ENCODE data around the gene FAM149A.
A peak's percentile ranks its signal among the peaks of the same experiment; 100 is the strongest.

Gene FAM149A

DNA sequence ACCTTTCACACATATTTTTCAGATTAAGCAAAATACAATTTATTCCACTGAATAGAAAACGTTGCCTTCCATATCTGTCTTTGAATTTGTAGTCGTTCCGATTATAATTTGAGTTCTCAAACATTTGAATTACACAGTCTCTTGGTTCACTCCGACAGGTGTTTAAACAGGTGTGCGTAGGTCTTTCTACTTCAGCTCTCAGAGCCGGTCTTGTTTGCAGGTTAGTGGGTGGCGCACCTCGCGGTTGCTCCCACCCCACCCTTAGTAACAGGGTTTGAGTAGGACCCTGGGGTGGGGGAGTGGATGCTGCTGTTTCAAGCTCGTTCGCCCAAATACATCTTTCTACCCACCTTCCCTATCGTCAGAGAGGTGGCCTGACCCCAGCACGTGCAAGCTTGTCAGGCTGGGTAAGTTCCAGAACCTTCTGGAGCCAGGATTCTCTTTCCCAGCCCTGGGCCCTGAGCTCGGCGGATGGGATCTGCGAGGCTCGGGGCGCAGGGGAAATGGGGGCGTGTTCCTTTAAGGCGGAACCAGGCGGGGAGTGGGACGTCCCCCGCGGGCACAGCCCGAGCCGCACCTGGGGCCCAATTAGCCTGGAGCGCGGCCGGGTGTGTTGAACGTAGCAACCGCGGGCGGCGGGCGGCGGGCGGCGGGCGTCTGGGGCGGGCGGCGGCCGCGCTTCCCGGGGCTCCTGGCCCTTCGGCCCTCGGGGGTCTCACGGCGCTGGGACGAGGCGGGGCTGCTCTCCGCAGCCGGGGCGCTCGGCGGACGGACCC is at the start of gene FAM149A:
TSS of gene FAM149A (plus strand) at position 591 of the 776 bp plus-strand sequence.
- DNase-seq, result no peak

DNA sequence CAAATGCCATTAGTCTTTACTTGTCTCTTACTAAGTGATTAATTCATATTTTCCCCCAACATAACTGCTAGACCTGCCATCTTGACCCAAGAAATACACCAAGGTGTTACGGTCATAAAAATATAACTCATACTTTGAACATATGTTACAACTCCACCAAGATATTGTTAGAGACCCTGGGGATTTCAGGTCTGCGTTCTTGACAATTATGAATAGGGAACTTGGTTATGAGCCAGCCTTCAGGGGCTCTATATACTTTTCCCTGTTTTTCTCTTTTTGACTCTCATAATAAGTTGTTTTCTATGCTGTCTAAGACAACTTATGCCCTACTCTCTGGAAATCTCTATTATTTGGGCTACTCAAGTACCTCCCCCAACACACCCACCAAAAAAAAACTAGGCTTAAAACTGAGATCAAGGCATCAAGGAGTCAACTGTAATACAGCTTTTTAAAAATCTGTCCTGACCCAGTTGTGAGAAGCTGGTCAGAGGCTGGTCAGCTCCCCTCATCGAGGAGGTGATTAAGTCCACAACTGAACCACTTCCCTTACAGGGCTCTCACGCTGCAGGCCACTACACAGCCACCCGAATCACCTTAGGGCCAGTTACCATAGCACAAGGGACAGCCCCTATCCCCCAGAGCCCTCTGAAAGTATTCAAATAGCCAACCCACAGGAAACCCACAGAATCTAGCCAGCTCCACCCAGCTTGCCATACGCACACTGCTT is 46.1 kb upstream of the FAM149A start:
- DNase-seq, result no peak

DNA sequence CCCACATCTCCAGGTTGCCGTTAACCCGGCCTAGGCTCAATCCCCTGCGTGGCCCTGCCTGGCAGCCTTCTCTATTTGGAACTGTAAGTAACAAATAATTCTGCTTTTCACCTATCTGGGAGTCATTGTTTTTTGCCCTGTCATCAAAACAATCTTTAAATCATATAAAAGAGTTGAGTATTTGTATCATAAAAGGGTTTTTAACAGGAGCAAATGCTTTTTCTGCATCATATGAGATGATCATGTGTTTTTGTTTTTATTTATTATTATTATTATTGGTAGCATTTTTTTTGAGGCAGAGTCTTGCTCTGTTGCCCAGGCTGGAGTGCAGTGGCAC is 45.6 kb upstream of the FAM149A start:
- no peak for DNase-seq

- no peak for DNase-seq
These were observed 42.6 kb upstream of the FAM149A start for GRCh38 chr4:186061921-186062320.

GRCh38 chr4:186067757-186068385 is 36.6 kb upstream of the FAM149A start:
- peak; percentile 33 for DNase-seq

GRCh38 chr4:186068581-186069348 is 35.7 kb upstream of the FAM149A start, which contains the start of gene TLR3:
TLR3 (plus strand) TSS chr4:186069156; CDS start chr4:186076620, 7,464 bp downstream.
- DNase-seq, result no peak

DNA sequence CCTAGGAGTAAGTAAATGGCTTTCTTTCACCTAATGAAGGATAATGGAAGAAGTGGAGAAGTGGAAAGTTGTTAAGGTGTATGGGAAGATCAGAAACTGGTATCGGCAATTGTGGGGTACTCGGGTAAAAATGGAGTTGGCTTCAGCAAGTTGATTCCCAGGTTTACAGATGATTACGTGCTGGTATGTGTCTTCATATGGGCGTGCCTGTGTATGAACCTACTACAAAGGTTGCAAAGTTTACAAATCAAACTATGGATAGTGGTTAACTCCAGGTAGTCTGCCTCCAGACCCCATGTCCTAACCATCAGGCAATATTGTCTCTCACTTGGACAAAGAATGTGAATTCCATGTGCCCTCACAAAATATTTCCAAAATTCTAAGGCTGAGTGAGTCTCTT is 34.8 kb upstream of the FAM149A start:
- DNase-seq, result no peak

DNA sequence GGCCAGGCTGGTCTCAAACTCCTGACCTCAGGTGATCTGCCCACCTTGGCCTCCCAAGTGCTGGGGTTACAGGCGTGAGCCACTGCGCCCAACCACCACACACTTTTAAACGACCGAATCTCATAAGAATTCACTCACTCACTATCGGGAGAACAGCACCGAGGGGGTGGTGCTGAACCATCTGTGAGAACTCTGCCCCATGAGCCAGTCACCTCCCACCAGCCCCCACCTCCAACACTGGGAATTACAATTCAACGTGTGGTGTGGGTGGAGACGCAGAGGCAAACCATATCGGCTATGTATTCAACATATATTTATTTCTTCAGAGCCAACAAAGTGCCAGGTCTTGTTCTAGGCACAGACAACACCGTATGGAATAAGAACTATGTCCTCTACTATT is 32.0 kb upstream of the FAM149A start:
- DNase-seq, result no peak

DNA sequence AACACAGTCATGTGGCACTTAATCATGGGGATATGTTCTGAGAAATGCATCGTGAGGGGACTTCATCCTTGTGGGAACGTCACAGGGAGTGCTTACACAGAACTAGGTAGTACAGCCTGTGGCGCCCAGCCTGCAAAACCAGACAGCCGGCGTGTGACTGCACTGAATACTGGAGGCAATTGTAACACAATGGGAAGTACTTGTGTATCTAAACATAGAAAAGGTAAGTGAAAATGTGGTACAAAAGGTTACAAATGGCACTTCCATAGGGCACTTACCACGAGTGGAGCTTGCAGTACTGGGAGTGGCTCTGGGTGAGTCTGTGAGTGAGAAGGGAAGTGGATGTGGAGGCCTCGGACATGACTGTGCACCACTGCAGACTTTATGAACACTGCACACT is 30.3 kb upstream of the FAM149A start:
- DNase-seq, result no peak

DNA sequence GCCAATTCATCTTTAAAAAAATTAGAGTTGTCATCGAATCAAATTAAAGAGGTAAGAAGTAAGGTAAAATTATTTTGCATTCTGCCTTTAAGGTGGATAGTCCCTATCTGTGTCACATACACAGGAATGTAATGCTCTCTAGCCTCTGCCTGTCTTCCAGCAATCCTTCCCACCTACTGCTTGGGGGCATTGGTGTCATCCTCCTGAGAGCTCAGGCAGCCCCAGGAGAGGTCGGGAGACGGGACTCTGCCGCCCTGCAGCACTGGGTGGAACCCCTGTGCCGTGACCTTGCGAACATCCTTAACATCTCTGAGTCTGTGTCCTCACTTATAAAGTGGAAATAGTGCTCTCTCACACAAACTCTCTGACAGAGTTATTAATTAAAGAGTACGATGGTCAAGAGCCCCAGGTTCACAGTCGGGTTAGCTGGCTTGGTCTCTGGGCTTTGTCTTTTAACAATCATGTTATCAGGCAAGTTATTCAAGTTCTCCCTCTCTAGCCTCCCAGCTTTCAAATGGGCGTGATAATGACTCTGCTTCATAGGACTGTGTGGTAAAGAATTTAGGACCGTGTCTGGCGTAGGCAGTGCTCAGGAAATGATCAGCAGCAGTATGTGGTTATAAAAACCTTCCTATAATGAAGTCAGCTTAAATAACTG is 25.4 kb upstream of the FAM149A start:
- DNase-seq, result no peak

DNA sequence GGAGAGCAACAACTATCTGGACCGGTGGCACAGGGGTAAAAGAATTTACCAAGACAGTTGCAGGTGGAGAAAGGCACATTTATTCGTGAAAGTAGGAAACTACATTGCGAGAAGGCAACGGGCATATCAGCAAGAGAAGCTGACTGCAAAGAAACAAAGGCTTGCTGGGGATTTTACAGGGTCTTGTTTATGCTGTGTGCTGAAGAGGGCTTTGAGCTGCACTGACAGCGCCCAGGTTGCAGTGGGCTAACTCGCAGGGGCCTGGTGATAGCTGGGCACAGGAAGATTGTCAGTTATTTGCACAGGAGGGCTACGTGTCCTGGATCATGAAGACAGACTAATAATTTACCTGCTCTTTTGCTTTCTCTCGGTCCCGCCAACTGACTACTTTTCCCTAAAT is 24.8 kb upstream of the FAM149A start:
- DNase-seq, result no peak

DNA sequence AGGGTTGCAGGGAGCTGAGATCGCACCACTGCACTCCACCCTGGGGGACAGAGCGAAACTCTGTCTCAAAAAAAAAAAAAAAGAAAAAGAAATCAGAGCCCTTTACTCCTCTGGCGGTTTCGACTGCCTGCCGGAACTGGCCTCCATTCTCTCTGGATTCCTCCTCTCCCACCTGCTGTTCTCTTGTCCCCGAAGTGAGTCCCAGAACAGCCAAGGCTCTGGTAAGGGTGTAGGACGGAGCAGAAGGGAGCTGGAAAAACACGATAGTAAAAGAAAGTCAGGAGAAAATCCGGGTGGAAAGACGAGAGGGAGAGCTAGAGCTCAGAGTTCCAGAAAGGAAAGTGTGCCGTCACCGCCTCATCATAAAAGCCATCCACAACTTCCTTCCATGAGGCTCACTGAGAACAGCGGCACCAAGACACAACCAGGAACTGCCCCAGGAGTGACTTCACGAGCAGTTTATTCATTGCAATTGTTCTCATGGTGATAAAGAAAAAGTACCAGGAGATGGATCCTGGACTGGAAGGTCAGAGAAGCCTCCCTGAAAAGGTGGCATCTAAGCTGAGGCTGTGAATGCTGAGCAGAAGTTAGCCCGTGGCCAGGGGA is 23.2 kb upstream of the FAM149A start:
- DNase-seq, result no peak

DNA sequence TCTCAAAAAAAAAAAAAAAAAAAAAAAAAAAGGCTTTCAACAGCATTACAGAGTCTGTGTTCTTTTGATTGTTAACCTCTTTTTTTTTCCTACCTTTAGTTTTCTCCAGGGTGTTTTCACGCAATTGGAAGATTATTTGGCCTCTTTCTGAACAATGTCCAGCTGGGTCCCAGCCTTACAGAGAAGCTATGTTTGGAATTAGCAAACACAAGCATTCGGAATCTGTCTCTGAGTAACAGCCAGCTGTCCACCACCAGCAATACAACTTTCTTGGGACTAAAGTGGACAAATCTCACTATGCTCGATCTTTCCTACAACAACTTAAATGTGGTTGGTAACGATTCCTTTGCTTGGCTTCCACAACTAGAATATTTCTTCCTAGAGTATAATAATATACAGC is 22.3 kb upstream of the FAM149A start:
- DNase-seq, result no peak

DNA sequence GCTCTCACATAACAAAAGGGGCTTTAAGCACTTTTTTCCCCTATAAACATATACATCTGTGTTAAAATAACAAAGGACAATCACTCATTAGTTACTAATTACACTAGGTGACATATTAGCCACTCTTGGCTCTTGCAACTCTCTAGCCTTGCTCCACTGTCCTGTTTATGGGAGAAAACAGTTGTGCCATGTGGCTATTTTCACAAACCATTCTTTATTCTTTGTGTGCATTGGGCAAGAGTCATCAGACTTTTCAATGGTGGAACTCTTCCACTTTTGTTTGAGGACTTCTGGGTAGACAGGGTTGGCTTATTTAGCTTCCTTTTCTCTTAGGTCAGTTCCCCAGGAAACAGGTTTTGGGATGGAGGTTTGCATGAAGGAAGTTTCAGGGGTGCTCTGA is 16.0 kb upstream of the FAM149A start:
- no peak for DNase-seq

DNA sequence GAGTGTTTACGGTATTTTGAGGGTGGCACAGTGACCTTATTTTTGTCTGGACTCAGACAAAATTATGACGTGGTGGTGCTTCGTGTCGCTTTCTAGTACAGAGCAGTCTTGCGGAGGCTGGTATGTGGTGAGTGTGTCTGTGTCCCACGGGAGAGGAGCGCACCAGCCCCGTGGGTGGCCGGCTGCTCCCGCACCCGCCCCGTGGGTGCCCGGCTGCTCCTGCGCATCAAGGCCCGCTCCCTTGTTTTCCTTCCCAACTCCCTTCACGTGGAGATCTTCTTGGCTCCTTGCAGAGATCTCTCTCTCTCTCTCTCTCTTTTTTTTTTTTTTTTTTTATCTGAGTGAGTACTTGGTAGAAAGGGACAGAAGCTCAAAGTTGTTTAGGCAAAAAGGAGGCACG is 12.2 kb upstream of the FAM149A start:
- DNase-seq, result no peak

- DNase-seq, result no peak
These were observed 9.1 kb upstream of the FAM149A start for GRCh38 chr4:186095406-186095805.

DNA sequence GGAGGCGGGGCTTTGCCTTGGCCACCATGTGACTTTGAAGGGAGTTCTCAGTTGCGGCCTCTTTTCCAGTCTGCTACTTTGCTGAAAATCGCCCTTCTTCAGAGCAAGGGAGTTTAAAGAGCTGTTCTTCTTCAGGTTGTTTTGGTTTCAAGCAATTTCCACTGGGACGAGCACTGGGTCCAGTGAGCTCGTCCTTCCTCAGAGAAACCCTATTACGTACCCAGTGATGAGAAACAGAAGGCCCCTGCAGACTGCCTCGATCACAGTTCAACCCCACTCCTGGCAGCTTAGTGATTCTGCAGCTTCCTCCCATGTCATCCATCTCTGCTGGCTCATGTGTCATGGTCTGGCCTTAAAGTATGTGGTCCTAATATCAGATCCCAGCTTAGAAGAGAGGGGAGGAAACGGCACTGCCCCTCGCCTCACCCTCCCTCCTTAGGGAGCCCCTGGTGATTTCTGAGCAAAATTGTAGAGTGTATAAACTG is 7.8 kb upstream of the FAM149A start:
- no peak for DNase-seq

- no peak for DNase-seq
These were observed 7.1 kb upstream of the FAM149A start for GRCh38 chr4:186097386-186097785.

DNA sequence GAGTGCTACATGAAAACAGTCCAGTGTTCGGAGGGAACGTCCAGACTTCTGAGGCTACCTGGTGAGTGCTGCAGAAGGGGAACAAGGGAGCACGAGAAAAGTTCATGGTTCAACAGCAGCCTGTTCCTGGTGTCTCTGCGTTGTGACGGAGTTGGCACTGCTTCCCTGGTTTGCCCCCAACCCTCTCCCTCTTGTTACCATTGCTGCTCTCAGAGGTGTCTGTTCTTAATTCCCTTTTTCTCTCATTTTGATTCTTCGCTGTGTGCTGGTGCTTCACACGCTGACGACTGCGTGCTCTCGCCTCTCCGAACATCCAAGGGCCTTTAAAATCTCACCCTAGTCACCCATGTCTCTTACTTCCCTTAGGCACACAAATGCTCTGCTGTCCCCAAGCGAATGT is 1.6 kb upstream of the FAM149A start:
- no peak for DNase-seq

DNA sequence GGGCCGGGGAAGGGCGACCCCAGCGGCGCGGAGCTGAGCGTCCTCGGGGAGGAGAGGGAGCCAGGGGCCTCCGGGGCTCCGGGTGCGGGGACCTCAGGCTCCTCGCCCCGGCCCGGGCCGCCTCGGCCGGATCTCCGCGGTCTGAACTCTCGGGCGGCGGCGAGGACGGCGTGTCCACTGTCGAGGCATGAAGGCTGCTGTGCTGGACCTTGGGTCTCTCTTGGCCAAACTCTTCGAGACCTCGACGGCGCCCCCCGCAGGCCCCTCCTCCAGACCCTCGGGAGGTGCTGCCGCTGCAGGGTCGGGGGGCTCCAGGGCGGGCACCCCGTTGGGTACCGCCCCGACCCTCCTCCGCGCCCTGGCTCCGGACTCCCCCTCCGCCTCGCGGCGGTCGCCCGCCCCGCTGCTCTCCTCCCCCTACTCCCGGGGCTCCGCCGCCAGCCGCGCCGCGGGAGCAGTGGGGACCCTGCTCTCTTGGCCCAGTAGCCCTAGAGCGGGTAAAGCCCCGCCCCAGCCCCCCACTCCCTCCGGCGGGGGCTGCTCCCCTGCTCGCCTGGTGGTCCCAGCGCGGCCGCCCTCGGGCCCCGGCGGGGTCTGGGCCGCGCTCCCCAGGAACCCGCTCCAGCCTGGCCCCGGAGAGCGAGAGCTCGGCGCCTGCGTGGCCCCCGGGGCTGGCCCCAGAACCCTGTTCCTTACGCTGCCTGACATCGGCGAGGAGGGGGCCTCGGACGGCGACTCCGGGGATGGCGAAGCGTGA is 564 bp downstream of the FAM149A start:
- DNase-seq, result no peak

GRCh38 chr4:186105647-186106321 is 1.3 kb downstream of the FAM149A start:
- DNase-seq, result no peak
